GM18867 (cell line): Measurements from ENCODE around the gene ZER1.
"Not testable (repeated sequence)": the region's sequence is repeated elsewhere in the genome, so short reads cannot be mapped to it uniquely, and the experiment has no call there.

Experiments used
- ATAC-seq: cut with Tn5 transposase; IDR thresholded peaks from one replicate; pipeline ENCODE4 v1.9.1; 2021; ENCODE audit warnings: mild to moderate bottlenecking, moderate library complexity; ENCODE audit not compliant: unreplicated experiment

ZER1 gene

GRCh38 chr9:128718047-128718446, 53.7 kb downstream of the ZER1 start:
- no peak for ATAC-seq

GRCh38 chr9:128716581-128717254, 55.0 kb downstream of the ZER1 start:
- ATAC-seq, result no peak

DNA sequence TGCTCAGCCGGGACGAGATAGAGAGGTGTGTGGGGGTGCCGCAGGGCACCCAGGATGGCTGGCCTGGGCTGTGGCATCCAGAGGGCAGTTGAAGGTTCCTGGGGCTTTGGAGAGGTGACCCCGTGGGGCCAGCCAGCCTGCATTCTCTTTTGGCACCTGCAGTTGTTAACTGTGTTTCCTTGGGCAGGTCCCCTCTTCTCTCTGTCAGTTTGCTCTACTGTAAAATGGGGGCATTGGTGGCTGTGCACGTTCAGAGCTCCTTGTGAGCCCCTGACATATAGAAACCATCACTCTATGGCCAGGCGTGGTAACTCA, 56.3 kb downstream of the ZER1 start:
- ATAC-seq, result no peak

DNA sequence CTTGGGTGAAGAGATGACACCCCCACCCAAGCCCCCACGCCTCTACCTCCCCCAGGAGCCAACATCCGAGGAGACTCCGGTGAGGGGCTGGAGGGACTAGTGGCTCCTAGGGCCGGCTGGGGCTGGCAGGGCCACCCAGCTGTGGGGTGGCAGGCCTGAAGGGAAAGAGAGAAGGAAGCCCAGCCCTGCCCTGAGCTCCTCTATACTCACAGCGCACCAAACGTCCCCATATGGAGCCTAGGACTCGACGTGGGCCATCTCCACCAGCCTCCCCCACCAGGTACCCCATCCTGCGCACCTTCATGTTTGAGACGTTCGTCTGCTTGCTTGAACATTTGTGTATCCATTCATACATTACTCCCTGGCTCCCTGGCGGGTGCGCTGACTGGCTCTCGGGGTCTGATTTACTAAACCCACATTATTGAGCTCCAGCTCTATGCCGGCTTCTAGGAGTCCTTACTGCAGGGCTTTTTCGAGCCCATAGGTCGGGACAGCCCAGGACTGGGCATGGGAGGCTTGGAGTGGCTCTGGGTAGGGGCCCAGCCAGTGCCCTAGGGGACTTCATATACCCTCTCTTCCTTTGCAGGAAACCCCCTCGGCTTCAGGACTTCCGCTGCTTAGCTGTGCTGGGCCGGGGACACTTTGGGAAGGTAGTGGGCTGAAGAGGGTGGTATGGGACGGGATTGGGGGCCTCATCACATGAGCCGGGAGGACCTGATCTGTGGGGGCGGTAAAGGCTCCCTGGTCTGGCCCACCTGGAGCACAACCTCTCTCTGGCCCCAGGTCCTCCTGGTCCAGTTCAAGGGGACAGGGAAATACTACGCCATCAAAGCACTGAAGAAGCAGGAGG, 56.9 kb downstream of the ZER1 start:
- ATAC-seq, result no peak

DNA sequence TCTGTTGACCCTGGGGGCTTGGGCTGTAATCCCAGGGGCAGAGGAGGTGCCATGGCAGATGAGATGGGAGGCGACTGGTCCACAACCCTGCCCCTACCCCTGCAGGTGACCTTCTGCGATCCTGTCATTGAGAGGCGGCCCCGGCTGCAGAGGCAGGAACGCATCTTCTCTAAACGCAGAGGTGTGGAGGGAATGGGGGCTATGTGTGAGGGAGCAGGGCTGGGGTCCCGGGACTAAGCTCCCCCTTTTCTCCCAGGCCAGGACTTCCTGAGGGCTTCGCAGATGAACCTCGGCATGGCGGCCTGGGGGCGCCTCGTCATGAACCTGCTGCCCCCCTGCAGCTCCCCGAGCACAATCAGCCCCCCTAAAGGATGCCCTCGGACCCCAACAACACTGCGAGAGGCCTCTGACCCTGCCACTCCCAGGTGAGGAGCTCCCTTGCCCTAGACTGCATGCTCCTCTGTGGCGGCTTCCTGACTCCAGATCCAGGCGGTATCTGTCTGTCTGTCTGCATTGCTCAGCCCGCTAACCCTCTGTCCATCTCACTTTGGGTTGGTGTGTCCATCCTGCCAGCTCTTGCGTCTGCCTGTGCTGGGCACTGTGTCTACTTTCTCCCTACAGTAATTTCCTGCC, 57.7 kb downstream of the ZER1 start:
- ATAC-seq, result no peak

- no peak for ATAC-seq
These were observed 58.3 kb downstream of the ZER1 start for GRCh38 chr9:128713411-128713780.

DNA sequence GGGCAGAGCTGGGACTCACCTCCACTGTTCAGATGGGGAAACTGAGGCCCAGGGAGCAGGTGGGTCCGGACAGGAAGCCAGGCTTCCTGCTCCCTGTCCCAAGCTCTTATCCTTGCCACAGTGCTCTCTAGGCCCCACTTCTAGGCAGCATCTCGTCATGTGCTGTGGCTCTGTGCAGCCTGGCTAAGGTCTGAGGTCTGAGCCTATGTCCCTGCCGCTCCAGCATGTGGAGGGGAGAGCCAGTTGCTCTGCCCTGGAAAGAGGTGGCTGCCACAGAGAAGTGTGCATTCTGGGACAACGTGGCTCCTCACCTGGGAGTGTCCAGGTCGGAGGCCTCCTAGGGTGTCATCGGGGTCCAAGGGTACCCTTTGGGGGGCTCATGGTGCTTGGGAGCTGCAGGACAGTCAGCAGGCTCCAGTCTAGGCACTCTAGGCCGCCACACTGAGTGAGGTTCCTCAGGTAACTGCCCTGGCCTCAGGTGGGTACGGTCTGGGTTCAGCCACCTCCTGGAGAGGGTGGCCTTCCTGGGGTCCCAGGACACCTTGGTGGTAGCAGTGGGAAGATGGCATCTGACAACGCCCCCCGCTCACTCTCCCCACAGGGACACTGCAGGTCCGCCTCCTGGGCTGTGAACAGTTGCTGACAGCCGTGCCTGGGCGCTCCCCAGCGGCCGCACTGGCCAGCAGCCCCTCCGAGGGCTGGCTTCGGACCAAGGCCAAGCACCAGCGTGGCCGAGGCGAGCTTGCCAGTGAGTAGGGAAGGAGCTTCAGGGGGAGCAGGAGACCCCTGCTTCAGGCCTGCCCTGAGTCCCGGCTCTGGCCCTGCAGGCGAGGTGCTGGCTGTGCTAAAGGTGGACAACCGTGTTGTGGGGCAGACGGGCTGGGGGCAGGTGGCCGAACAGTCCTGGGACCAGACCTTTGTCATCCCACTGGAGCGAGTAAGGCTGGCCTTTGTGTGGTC, 59.0 kb downstream of the ZER1 start:
- ATAC-seq, result no peak

DNA sequence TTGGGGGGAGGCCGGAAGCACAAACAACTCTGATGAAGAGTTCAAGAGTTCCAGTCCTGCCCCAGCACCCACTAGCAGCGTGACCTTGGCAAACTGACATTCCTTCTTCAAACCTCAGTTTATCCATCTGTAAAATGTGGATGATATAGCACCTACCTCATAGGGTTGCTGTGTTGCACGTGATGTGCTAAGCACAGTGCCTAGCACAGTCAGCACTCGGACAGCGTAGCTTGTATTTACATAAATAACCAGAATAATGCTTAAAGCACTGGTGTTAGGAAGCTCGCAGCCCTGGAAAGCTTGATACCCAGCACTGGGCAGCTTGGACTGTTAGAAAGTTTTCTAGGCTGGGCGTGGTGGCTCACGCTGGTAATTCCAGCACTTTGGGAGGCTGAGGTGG, 64.3 kb downstream of the ZER1 start:
- no peak for ATAC-seq

GRCh38 chr9:128706671-128707381, 64.9 kb downstream of the ZER1 start:
- no peak for ATAC-seq

GRCh38 chr9:128706045-128706444, 65.7 kb downstream of the ZER1 start:
- ATAC-seq, result no peak

- ATAC-seq, result no peak
These were observed 66.4 kb downstream of the ZER1 start for GRCh38 chr9:128705051-128705965.

- no peak for ATAC-seq
These were observed 67.4 kb downstream of the ZER1 start for GRCh38 chr9:128704356-128704670.

- ATAC-seq, result no peak
These were observed 67.9 kb downstream of the ZER1 start for GRCh38 chr9:128703616-128704355.

DNA sequence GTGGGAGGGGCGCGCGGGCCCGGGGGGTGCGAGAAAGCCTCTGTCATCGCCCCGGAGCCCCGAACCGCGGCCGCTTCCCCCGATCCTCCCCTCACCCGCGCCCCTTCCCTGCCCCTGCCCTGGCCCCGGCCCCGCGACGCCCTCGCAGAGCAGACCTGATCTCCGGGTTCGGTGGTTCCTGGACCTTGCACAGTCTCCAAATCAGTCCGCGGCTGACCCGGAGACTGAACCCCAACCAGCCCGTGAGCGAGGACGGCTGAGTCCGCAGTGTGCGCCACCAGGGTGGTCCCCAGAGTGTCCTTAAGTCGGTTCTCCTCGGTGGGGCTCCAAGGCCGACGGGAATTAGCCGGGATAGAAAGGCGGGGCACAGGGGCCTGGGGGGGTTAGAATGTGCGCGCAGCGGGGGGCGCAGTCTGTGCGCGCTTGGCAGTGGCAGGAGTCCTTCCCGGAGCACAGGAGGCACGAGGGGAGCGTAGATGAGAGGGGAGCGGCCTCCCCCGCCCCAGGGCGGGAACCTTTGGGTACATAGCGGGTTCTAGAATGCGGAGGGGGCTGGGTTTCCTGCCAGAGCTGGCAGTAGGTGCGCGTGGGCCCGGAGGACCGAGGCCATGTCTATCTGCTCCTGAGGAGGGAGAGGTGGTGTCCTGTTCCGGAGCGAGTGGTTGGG, 68.6 kb downstream of the ZER1 start:
- ATAC-seq, result peak; percentile 27

DNA sequence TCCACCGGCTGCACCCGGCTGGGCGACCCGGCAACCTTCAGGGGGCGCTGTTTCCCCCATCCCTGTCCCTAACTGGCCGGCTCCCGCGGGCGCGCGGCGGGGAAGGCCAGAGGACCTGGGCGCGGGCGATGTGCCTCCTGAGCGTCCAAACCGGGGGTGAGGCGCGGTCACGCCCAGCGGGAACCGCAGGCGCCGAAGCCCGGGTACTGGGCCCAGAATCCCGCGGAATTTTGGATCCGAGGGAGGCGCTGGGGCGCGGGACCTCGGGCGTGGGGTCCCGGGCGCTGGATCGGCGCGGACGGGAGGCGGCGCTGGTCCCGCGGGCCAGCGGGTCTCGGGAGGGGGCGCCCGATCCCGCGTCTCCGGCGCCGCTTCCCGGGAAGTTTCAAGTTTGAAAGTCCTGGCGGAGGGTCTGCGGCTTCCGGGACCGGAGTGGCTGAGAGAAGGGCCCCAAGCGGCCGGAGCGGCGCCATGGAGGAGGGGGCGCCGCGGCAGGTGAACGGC, 69.2 kb downstream of the ZER1 start, which contains the start of gene PKN3:
PKN3 (plus strand) TSS at position 59 of the 504 bp plus-strand sequence; CDS start at position 472, 413 bp downstream.
- ATAC-seq, result peak; percentile 73

GRCh38 chr9:128701227-128701854, 70.4 kb downstream of the ZER1 start:
- no peak for ATAC-seq

- not testable (repeated sequence) for ATAC-seq
These were observed 72.5 kb downstream of the ZER1 start for GRCh38 chr9:128699096-128699795.
